OCI-LY3 (cell line): ENCODE results near the gene SMAP2.

Experiments
- EZH2phosphoT487 ChIP-seq: fragments of 200-600 bp; shearing (Covaris generic); IDR thresholded peaks from 2 replicates; pipeline ENCODE4 v1.6.1; 2018; ENCODE audit warnings: antibody characterized with exemption, mixed run types, low read depth
- TF ChIP-seq, protein P1 (sequence below): fragments of 200-600, 300-600 bp; sonication (generic); IDR thresholded peaks from 2 replicates; pipeline ENCODE4 v1.5.1; 2014; ENCODE audit warnings: antibody characterized with exemption, low read length, low read depth

DNA sequence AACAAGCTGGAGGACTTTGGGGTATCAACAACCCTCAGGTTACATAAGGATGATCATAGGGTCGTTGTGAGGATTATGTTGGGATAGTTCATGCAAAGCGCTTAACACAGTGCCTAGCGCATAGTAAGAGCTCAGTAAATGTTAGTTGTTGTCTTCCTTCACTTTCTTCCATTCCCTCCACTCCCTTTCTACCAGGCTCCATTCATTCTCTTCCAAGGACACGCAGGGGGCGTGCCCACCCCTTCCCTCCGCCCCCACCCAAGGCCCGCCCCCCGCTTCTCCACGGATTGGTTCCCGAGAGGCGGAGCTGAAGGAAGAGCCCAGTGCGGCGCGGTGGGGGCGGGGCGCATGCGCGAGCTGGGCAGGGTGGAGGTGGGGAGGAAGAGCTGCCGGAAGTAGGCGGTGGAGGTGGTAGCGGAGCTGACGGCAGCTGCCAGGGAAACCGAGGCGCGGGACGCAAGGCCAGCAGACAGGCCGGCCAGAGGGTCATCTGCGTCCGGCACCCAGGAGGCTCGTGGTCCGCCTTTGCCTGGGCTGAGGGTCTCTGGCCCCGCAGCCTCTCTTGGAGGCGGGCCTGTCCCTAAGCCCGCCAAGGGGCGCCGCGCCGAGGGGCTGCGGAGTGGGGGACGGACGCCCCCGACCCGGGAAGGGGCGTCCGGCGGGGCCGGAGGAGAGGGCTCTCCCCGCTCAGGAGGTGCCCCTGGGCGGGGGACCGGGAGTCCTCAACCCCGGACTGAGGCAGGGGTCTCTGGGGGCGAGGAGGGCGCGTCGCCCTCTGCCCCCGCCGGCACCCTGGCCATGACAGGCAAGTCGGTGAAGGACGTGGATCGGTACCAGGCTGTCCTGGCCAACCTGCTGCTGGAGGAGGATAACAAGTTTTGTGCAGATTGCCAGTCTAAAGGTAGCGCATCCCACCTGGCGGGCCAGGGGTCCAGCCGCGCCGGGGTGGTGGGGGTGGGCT lies at the start of gene SMAP2:
- TF ChIP-seq, protein P1, sequence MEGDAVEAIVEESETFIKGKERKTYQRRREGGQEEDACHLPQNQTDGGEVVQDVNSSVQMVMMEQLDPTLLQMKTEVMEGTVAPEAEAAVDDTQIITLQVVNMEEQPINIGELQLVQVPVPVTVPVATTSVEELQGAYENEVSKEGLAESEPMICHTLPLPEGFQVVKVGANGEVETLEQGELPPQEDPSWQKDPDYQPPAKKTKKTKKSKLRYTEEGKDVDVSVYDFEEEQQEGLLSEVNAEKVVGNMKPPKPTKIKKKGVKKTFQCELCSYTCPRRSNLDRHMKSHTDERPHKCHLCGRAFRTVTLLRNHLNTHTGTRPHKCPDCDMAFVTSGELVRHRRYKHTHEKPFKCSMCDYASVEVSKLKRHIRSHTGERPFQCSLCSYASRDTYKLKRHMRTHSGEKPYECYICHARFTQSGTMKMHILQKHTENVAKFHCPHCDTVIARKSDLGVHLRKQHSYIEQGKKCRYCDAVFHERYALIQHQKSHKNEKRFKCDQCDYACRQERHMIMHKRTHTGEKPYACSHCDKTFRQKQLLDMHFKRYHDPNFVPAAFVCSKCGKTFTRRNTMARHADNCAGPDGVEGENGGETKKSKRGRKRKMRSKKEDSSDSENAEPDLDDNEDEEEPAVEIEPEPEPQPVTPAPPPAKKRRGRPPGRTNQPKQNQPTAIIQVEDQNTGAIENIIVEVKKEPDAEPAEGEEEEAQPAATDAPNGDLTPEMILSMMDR, result no peak
- no peak for TF ChIP-seq EZH2phosphoT487
